Measurements from ENCODE around the gene HECTD1. TPM values are rescaled to one million over a fixed set of nuclear protein-coding genes. Genes with fewer than 3 reads are reported as not detected.
"Not testable (repeated sequence)": the region's sequence is repeated elsewhere in the genome, so short reads cannot be mapped to it uniquely, and the experiment has no call there.

HECTD1 gene
- total RNA-seq, 1 donor, result 246 TPM

DNA sequence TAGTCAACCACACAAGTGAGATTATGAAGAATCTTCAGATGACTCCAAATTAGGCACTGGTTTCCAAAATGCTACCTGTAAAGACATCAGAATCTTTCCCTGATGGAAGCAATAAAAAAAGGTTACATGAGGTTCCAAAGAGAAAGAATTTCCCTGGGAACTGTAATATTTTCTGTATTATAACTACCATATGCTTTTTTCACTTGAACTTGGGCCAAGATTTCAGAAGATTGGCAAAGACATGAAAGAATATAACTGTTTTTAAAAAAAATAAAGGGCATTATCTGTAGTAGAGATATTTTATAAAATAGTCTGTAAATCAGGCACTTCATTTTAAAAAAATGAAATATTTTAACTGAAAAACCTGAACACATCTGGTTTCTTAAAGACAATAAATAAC is 12.9 kb downstream of the HECTD1 start:
- Histone ChIP-seq H3K79me2 (ENCODE audit: insufficient read depth, low read length) (peaks cover 81% of the 10 kb centered on the region), H3K36me3 (ENCODE audit: insufficient read depth, low read length) (peaks cover 9% of the 10 kb centered on the region), H3K4me3 (ENCODE audit: insufficient read depth, low read length) (no peak overlapping the region), H3K27me3 (ENCODE audit: insufficient read depth, low read length) (no peaks in the 10 kb centered on the region), H3K9me3 (ENCODE audit: low read depth, low read length) (no peaks in the 10 kb centered on the region), H3K27ac (ENCODE audit: low read depth, low read length) (peak overlapping the region; percentile 79), H4K20me1 (ENCODE audit: insufficient read depth, low read length) (peaks cover 15% of the 10 kb centered on the region), H2AFZ (ENCODE audit: low read length) (no peak overlapping the region), H3K4me2 (ENCODE audit: insufficient read depth, low read length) (peak overlapping the region; percentile 56), H3K4me1 (ENCODE audit: insufficient read depth, low read length) (peaks cover 33% of the 10 kb centered on the region)
- DNase-seq (ENCODE audit: insufficient read length, low spot score, missing footprints), result no peak
- no peak for TF ChIP-seq CTCF (IDR thresholded peaks at IDR 0.05; ENCODE audit: extremely low read depth, low read depth, low read length)

DNA sequence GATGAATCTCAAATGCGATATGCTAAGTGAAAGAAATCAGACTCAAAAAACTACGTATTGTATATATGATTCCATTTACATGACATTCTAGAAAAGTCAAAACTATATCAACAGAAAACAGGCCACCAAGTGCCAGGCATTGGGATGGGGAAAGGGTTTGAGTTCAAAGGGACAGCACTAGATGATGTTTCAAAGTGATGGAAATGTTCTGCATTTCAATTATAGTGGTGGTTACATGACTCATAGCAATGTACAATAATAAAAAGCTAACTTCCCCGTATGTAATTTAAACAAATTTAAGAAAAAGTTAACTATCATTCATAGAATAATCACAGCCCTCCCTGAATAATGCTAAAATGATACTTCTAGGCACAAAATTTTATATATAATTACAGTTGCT is 13.5 kb downstream of the HECTD1 start:
- Histone ChIP-seq H3K4me1 (ENCODE audit: insufficient read depth, low read length) (peaks cover 33% of the 10 kb centered on the region), H3K36me3 (ENCODE audit: insufficient read depth, low read length) (peaks cover 10% of the 10 kb centered on the region), H4K20me1 (ENCODE audit: insufficient read depth, low read length) (peaks cover 14% of the 10 kb centered on the region), H3K4me2 (ENCODE audit: insufficient read depth, low read length) (peak overlapping the region; percentile 56), H3K27ac (ENCODE audit: low read depth, low read length) (peak overlapping the region; percentile 79), H3K27me3 (ENCODE audit: insufficient read depth, low read length) (no peaks in the 10 kb centered on the region), H2AFZ (ENCODE audit: low read length) (no peak overlapping the region), H3K79me2 (ENCODE audit: insufficient read depth, low read length) (peaks cover 83% of the 10 kb centered on the region), H3K9me3 (ENCODE audit: low read depth, low read length) (no peaks in the 10 kb centered on the region), H3K4me3 (ENCODE audit: insufficient read depth, low read length) (no peak overlapping the region)
- no peak for TF ChIP-seq CTCF (IDR thresholded peaks at IDR 0.05; ENCODE audit: extremely low read depth, low read depth, low read length)
- DNase-seq (ENCODE audit: insufficient read length, low spot score, missing footprints), result no peak

- not testable (repeated sequence) for H3K27ac ChIP-seq (ENCODE audit: low read depth, low read length); H3K4me3 ChIP-seq (ENCODE audit: insufficient read depth, low read length); H3K9me3 ChIP-seq (ENCODE audit: low read depth, low read length); H2AFZ ChIP-seq (ENCODE audit: low read length); H3K4me2 ChIP-seq (ENCODE audit: insufficient read depth, low read length); H3K27me3 ChIP-seq (ENCODE audit: insufficient read depth, low read length); DNase-seq (ENCODE audit: insufficient read length, low spot score, missing footprints)
- peaks cover 83% of the 10 kb centered on the region for H3K79me2 ChIP-seq (ENCODE audit: insufficient read depth, low read length)
- peaks cover 25% of the 10 kb centered on the region for H3K4me1 ChIP-seq (ENCODE audit: insufficient read depth, low read length)
- H4K20me1 ChIP-seq (ENCODE audit: insufficient read depth, low read length), result peaks cover 15% of the 10 kb centered on the region
- peaks cover 10% of the 10 kb centered on the region for H3K36me3 ChIP-seq (ENCODE audit: insufficient read depth, low read length)
Observed at GRCh38 chr14:31192544-31192943, 15.0 kb downstream of the HECTD1 start.

GRCh38 chr14:31190717-31191263 is 16.8 kb downstream of the HECTD1 start:
- Histone ChIP-seq H2AFZ (ENCODE audit: low read length) (no peak overlapping the region), H3K4me3 (ENCODE audit: insufficient read depth, low read length) (no peak overlapping the region), H3K36me3 (ENCODE audit: insufficient read depth, low read length) (peaks cover 10% of the 10 kb centered on the region), H3K4me2 (ENCODE audit: insufficient read depth, low read length) (no peak overlapping the region), H3K79me2 (ENCODE audit: insufficient read depth, low read length) (peaks cover 85% of the 10 kb centered on the region), H3K4me1 (ENCODE audit: insufficient read depth, low read length) (peaks cover 19% of the 10 kb centered on the region), H3K27me3 (ENCODE audit: insufficient read depth, low read length) (no peaks in the 10 kb centered on the region), H3K27ac (ENCODE audit: low read depth, low read length) (no peak overlapping the region), H3K9me3 (ENCODE audit: low read depth, low read length) (no peaks in the 10 kb centered on the region), H4K20me1 (ENCODE audit: insufficient read depth, low read length) (peaks cover 21% of the 10 kb centered on the region)
- no peak for DNase-seq (ENCODE audit: insufficient read length, low spot score, missing footprints)
- TF ChIP-seq CTCF (IDR thresholded peaks at IDR 0.05; ENCODE audit: extremely low read depth, low read depth, low read length), result no peak

All from osteoblast (primary cell).